Measurements from ENCODE around the gene POU2AF2. TPM values are rescaled to one million over a fixed set of nuclear protein-coding genes. Genes with fewer than 3 reads are reported as not detected.

POU2AF2 gene
- polyA plus RNA-seq, 4 donors = 0.12 TPM; not detected in 3

DNA sequence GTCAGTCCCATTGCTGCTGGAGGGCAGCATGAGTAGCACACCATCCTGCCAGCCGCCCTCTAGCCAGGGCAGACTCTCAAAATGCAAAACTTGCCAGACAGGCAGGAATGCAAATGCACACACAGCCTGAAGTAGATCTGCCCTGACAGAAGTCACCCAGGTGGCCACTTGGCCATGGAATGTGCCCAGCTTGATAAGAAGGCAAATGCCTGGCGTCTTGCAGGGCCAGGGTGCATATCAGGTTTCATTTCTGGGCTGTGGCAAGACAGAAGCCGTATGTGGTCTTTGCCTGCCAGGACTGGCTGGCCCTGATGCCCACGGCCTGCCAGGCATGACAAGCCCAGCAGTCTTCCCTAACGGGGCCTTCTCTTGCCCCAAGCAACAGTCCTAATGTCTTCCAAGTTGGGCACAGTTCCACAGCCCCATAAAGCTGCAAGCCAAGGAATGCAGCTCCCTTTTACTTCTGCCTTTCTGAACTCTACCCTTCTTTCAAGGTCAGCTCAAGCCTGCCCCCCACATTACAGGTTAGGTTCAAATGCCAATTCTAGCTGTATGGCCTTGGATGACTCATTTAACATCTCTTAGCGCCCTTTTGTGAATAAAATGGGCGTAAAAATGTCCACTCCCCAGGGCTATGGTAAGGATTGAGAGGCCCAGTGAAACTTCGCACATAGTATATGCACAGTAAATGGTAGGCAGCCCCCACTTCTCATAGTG, 82.5 kb downstream of the POU2AF2 start:
- DNase-seq (ENCODE audit: low read depth in 4 of 4, low spot score in 3 of 4) = no peak

DNA sequence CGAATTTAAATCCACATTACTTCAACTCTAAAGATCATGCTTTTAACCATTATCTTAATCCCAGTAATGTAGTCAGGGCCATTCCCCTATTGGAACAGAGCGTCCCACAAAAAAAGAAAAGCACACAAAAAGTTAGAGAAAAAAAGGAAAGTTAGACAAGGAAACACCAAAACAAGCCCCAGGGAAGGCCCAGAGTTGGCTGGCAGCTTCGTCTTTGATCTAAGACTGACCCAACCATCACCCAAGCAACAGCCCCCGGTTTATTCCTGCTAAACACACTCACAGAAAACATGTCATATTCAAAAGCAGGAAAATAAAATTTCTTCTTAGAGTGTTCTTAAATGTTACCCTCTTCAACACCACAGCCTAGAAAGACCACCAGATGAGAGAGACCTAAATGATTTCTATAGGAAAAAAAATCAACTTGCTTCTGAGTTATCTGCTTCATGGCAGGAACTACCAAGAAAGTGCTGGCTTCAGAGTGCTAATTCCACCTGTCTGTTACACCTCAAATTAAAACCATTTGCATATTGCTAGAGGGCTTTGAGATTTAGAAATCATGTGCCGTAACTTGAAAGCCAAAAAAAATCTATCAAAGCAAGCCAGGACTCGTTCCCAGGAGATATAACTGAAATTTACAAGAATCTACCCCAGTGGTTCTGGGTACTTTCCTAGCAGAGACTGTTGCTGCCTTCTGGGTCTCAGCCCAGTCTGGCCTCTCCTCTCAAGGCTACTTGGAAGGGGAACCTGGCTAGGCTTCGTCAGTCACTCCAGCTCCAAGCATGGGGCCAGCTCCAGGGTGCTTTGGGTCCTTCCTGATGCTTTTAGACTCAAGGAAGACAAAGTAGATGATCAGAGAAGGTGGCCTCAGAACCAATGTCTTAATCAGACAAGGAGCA, 84.0 kb downstream of the POU2AF2 start:
- DNase-seq (ENCODE audit: low read depth in 4 of 4, low spot score in 3 of 4) = no peak

GRCh38 chr11:111330234-111330893, 84.8 kb downstream of the POU2AF2 start:
- no peak for DNase-seq (ENCODE audit: low read depth in 4 of 4, low spot score in 3 of 4)

- no peak for DNase-seq (ENCODE audit: low read depth in 4 of 4, low spot score in 3 of 4)
Observed at GRCh38 chr11:111331711-111332479, 86.4 kb downstream of the POU2AF2 start.

DNA sequence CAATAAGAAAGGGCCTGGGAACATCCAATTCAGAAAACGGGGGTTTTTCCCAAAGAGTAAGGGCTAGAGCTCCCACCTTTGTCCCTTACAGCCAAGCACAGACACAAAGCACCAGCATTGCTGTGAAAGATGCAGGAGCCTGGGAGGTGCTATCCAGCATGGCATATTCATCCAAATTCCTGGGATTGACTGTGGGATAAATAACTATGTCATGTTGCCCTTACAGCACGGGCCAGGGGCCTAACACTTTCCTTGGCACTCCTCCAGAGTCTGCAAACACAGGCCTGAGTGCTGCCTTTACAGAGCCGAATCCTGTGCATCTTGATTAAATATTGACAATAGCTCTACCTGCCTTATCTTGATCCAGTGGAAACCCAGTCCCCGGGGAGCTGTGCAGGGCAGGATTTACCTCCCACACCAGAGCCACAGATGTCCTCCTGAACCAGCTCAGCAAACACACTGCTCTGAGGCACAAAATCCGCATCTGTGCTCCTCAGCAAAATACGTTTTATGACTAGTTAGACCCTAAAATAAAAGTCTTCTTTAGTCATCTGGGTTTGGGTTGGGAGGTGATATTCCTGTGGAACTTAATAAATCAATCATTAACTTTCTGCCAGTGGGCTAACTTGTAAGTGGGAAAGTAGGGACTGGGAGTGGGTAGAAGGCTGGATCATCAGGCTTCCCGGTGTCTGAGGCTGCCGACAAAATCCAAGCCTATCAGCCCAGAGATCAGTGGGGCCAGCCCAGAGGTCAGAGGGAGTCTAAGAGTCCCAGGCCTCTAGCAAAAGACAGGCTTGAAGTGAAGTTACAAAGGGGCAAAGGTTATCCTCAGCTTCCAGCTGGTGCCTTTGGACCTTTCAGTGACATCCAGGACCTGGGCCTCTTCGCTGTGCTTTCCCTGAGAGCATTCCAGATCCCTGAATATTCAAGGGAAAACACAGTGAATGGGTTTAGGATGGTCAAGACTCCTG, 89.3 kb downstream of the POU2AF2 start:
- DNase-seq (ENCODE audit: low read depth in 4 of 4, low spot score in 3 of 4) = no peak

GRCh38 chr11:111335549-111335948, 90.0 kb downstream of the POU2AF2 start:
- no peak for DNase-seq (ENCODE audit: low read depth in 4 of 4, low spot score in 3 of 4)

Other genes with a start within 250 kb of the POU2AF2 start
- 10 to 100 TPM in 1 of 4 donors, 1 to 10 TPM in 3; 4.3 to 10.5 (median 8.0) TPM for gene POU2AF3, start 52.8 kb downstream of the POU2AF2 start, polyA plus RNA-seq (ENCODE audit: insufficient read length in 4 of 4)
- 1 to 10 TPM in 1 of 4 donors, under 1 TPM in 3; 0.26 to 1.3 (median 0.51) TPM for gene POU2AF1, start 133.6 kb downstream of the POU2AF2 start, polyA plus RNA-seq (ENCODE audit: insufficient read length in 4 of 4)